Transverse colon (tissue), 3 donors: ENCODE data around the gene HSDL1.

Experiments
- EP300 ChIP-seq: sonication (generic); formaldehyde crosslinking; IDR thresholded peaks from one replicate; pipeline ENCODE4 v1.6.1; 2017; ENCODE audit warnings: antibody characterized with exemption, low read depth
- TF ChIP-seq, protein P1 (sequence below), 5 experiments: fragments of 200-600 bp in 3 of 5; fragments of 450-650 bp in 2 of 5; sonication (generic) in 3 of 5; IDR thresholded peaks; 1 replicate in 2 of 5; 2 replicates in 3 of 5; pipeline ENCODE4 v1.5.1; 2016 to 2017; ENCODE audit warnings: antibody characterized with exemption in 5 of 5, inconsistent platforms in 3 of 5, mild to moderate bottlenecking in 2 of 5, moderate library complexity in 1 of 5

DNA sequence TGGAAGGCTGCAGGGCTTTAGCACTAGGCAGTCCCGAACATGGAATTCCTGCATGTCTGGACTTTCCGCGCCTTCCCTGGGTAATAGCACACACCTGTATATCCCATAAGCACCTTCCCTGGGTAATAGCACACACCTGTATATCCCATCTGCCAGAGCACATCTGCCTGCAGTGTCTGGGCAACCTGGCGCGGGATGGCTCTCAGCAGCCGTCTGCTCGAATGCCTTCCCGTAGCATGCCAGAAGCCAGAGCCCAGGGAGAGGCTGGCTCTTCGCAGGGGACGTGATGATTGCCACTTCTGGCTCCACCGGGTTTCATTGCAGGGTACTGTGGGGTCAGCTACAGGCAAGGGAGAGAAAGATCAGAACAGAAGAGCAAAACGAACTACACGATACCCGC, 49.5 kb downstream of the HSDL1 start:
- TF ChIP-seq, protein P1, sequence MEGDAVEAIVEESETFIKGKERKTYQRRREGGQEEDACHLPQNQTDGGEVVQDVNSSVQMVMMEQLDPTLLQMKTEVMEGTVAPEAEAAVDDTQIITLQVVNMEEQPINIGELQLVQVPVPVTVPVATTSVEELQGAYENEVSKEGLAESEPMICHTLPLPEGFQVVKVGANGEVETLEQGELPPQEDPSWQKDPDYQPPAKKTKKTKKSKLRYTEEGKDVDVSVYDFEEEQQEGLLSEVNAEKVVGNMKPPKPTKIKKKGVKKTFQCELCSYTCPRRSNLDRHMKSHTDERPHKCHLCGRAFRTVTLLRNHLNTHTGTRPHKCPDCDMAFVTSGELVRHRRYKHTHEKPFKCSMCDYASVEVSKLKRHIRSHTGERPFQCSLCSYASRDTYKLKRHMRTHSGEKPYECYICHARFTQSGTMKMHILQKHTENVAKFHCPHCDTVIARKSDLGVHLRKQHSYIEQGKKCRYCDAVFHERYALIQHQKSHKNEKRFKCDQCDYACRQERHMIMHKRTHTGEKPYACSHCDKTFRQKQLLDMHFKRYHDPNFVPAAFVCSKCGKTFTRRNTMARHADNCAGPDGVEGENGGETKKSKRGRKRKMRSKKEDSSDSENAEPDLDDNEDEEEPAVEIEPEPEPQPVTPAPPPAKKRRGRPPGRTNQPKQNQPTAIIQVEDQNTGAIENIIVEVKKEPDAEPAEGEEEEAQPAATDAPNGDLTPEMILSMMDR (IDR thresholded peaks at IDR 0.05): no peak
- TF ChIP-seq EP300: no peak
